Measurements from ENCODE around the gene C5orf15. TPM values are rescaled to one million over a fixed set of nuclear protein-coding genes. Genes with fewer than 3 reads are reported as not detected.

C5orf15 gene
- polyA plus RNA-seq, 1 donor (not counting 4 experiments of a cell fraction or from before 2014, with no cell fraction given): 86.9 TPM

GRCh38 chr5:133914434-133914833 lies 54.0 kb downstream of the C5orf15 start:
- no peak overlapping the region for H3K4me3 ChIP-seq (ENCODE audit: control insufficient read depth in 2 of 3, extremely low read depth in 1 of 3, insufficient read depth in 2 of 3, low read depth in 1 of 3, low read length in 3 of 3)
- H2AFZ ChIP-seq (ENCODE audit: control insufficient read depth, low read length): no peak overlapping the region
- no peak overlapping the region for H3K4me2 ChIP-seq (ENCODE audit: control insufficient read depth, extremely low read depth, insufficient read depth, low read depth, low read length)
- dilution Hi-C loops (cut with MboI; ENCODE audit: extremely low pct_ligation_motif_present, low sequenced_read_pairs): no loop called here
- no peaks in the 10 kb centered on the region for H3K36me3 ChIP-seq (ENCODE audit: control insufficient read depth in 2 of 2, extremely low read depth in 1 of 2, insufficient read depth in 2 of 2, low read length in 2 of 2)
- no peaks in the 10 kb centered on the region for H3K79me2 ChIP-seq (ENCODE audit: control insufficient read depth, insufficient read depth, low read length)
- H4K20me1 ChIP-seq (ENCODE audit: control insufficient read depth, extremely low read depth, insufficient read depth, low read length): no peaks in the 10 kb centered on the region
- no peak overlapping the region for H3K27ac ChIP-seq (ENCODE audit: control insufficient read depth, insufficient read depth, low read length)
- H3K9ac ChIP-seq (ENCODE audit: control insufficient read depth, extremely low read depth, insufficient read depth, low read length): no peak overlapping the region
- H3K9me1 ChIP-seq (ENCODE audit: control insufficient read depth, extremely low read depth, insufficient read depth, low read length): no peaks in the 10 kb centered on the region
- no peaks in the 10 kb centered on the region for H3K27me3 ChIP-seq (ENCODE audit: control insufficient read depth, extremely low read depth, insufficient read depth, low read length)
- H3K4me1 ChIP-seq (ENCODE audit: control insufficient read depth, extremely low read depth, insufficient read depth, low read length): no peaks in the 10 kb centered on the region
- TF ChIP-seq EZH2 (IDR thresholded peaks at IDR 0.05; ENCODE audit: low read length) (no peak), CTCF (optimal IDR thresholded peaks at IDR 0.05 in 1 of 3, IDR thresholded peaks at IDR 0.05 in 1 of 3, conservative IDR thresholded peaks at IDR 0.05 in 1 of 3; ENCODE audit: extremely low read depth in 1 of 3, insufficient read depth in 2 of 3, low read length in 3 of 3) (no peak)
- FAIRE-seq (no peak), DNase-seq (ENCODE audit: low read depth, low spot score) (no peak)
- H3K9me3 ChIP-seq (ENCODE audit: control insufficient read depth, low read depth, low read length): no peaks in the 10 kb centered on the region

GRCh38 chr5:133913413-133914155 lies 54.8 kb downstream of the C5orf15 start:
- dilution Hi-C loops (cut with MboI; ENCODE audit: extremely low pct_ligation_motif_present, low sequenced_read_pairs): no loop called here
- Histone ChIP-seq H4K20me1 (ENCODE audit: control insufficient read depth, extremely low read depth, insufficient read depth, low read length) (no peaks in the 10 kb centered on the region), H3K9ac (ENCODE audit: control insufficient read depth, extremely low read depth, insufficient read depth, low read length) (no peak overlapping the region), H3K79me2 (ENCODE audit: control insufficient read depth, insufficient read depth, low read length) (no peaks in the 10 kb centered on the region), H3K4me2 (ENCODE audit: control insufficient read depth, extremely low read depth, insufficient read depth, low read depth, low read length) (no peak overlapping the region), H3K27ac (ENCODE audit: control insufficient read depth, insufficient read depth, low read length) (no peak overlapping the region), H3K9me3 (ENCODE audit: control insufficient read depth, low read depth, low read length) (no peaks in the 10 kb centered on the region), H3K4me3 (ENCODE audit: control insufficient read depth in 2 of 3, extremely low read depth in 1 of 3, insufficient read depth in 2 of 3, low read depth in 1 of 3, low read length in 3 of 3) (no peak overlapping the region), H3K36me3 (ENCODE audit: control insufficient read depth in 2 of 2, extremely low read depth in 1 of 2, insufficient read depth in 2 of 2, low read length in 2 of 2) (no peaks in the 10 kb centered on the region), H3K9me1 (ENCODE audit: control insufficient read depth, extremely low read depth, insufficient read depth, low read length) (no peaks in the 10 kb centered on the region), H3K27me3 (ENCODE audit: control insufficient read depth, extremely low read depth, insufficient read depth, low read length) (no peaks in the 10 kb centered on the region), H2AFZ (ENCODE audit: control insufficient read depth, low read length) (no peak overlapping the region), H3K4me1 (ENCODE audit: control insufficient read depth, extremely low read depth, insufficient read depth, low read length) (no peaks in the 10 kb centered on the region)
- TF ChIP-seq CTCF (optimal IDR thresholded peaks at IDR 0.05 in 1 of 3, IDR thresholded peaks at IDR 0.05 in 1 of 3, conservative IDR thresholded peaks at IDR 0.05 in 1 of 3; ENCODE audit: extremely low read depth in 1 of 3, insufficient read depth in 2 of 3, low read length in 3 of 3) (no peak), EZH2 (IDR thresholded peaks at IDR 0.05; ENCODE audit: low read length) (no peak)
- DNase-seq (ENCODE audit: low read depth, low spot score) (no peak), FAIRE-seq (no peak)
